Epithelial cell of proximal tubule (primary cell): ENCODE measurements around the gene KRT3. TPM values are rescaled to one million over a fixed set of nuclear protein-coding genes. Genes with fewer than 3 reads are reported as not detected.

Source experiments
- DNase-seq: peaks from one replicate; pipeline ENCODE4 v3.0.0-alpha.2; 2011; ENCODE audit warnings: low read depth
- H3K4me3 ChIP-seq: 2 replicates; pipeline ENCODE4 v1.5.1; 2011; ENCODE audit warnings: low read depth, mild to moderate bottlenecking, low read length
- CTCF ChIP-seq: conservative IDR thresholded peaks from 2 replicates; pipeline ENCODE4 v1.5.1; 2012; ENCODE audit warnings: low read depth, mild to moderate bottlenecking, low read length
- total RNA-seq: library from RNA; depleted of rRNA; stranded (reverse); fragments of >200 nt; gene quantifications from 2 replicates; pipeline ENCODE4 v1.2.3, GENCODE V29; 2015

Gene KRT3
- total RNA-seq, 1 donor from 2014 or later, result 0.06 TPM

DNA sequence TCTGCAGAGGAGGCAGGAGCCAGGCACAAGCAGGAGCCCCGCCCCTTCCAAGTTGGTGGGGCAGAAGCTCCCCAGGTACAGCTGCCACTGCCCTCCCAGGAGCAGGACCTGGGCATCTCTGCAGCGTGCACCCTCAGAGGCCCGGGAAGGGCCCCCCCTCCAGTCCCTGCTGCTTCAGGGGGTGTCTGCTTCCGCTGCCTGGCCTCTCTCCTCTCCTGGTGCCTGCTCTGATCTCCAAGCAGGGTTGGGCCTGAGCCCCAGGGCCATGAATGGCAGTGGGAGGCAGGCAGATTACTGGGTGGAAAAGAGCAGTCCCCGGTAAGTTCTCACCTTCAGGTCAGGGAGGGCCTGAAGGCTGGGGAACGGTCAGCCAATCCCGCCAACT is 53.7 kb downstream of the KRT3 start:
- no peak for TF ChIP-seq CTCF
- DNase-seq, result no peak
- no peak overlapping the region for H3K4me3 ChIP-seq

DNA sequence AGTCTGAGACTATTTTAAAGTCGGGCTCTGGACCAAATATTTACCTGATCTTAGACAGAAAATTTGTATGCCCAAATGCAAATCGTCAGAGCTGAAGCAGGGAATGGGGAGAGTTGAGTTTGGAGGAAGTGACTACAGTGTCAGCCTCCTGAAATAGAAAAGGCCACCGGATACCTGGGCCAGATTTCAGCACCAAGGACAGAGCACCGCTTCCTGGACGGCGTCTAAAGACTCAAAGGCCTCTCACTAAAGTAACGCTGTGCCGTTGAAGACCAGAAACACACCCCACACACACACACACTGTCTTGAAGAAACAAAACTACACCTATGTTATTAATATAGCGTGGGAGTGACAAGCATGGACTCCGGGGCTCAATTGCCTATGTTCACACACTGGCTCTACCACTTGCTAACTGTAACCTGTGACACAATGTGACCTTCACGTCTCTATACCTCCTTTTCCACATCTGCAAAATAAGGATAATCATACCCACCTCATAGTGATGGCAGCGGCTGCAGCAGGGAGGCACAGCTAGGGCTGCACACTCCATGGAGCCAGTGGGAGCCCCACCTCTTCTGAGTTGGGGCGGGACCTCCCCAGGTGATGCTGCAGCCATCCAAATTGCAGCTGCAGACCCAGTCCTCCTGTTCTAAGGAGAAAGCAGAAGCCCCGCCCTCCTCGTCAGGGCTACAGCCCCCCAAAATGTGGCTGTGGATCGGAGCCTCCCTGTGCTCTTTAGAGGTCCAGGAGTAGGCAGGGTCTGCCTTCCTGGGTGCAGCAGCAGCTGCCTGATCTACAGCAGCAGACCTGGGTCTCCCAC is 54.3 kb downstream of the KRT3 start:
- H3K4me3 ChIP-seq, result no peak overlapping the region
- no peak for DNase-seq
- no peak for TF ChIP-seq CTCF

DNA sequence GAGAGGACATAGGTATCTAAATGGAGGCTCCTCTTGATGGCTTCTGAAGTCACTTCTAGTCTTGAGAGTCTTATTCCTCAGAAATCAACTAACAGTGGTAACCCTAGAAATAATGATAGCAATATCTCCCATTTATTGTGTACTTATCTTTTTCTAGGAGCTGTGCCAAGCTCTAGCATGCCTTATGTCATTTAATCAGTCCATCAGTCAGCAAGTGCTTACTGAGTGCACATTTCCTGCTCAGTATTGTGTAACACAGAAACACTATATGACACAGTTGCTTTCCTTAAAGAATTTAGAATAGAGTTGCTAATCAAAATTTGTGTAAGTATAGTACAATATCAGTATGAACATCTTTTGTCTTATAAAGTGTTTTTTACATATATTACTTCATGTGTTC is 55.3 kb downstream of the KRT3 start:
- no peak overlapping the region for H3K4me3 ChIP-seq
- no peak for TF ChIP-seq CTCF
- DNase-seq, result no peak

DNA sequence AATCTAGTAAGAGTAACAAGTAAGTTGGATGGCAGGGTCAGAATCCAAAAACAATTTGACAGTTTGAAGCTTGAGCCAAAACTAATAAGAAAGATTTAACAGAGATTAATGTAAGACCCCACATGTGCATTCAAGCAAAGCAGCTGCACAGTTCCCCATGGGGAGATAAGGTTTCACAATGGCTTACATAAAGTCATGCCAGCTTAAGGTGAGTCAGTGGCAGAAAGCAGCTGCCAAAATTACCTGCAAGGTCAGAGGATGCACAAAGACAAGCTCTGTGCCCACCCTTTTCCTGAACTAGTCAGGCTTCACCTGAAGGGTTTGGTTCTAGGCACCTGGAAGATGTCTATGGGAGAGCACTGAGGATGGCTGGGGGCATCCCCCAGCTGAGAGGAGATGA is 56.0 kb downstream of the KRT3 start:
- no peak for TF ChIP-seq CTCF
- DNase-seq, result no peak
- no peak overlapping the region for H3K4me3 ChIP-seq

Other genes with a start within 250 kb of the KRT3 start
- not detected in 2 replicates for gene KRT71, start 243.0 kb downstream of the KRT3 start, total RNA-seq
- gene KRT74, start 222.3 kb downstream of the KRT3 start, total RNA-seq, result not detected in 2 replicates
- gene KRT72, start 194.7 kb downstream of the KRT3 start, total RNA-seq, result not detected in 2 replicates
- not detected in 2 replicates for gene KRT73, start 177.6 kb downstream of the KRT3 start, total RNA-seq
- not detected in 2 replicates for gene KRT2, start 143.9 kb downstream of the KRT3 start, total RNA-seq
- gene KRT1, start 115.7 kb downstream of the KRT3 start, total RNA-seq, result not detected in 2 replicates
- not detected in 2 replicates for gene KRT77, start 92.6 kb downstream of the KRT3 start, total RNA-seq
- gene KRT76, start 18.8 kb downstream of the KRT3 start, total RNA-seq, result not detected in 2 replicates
- gene KRT4, start 18.0 kb upstream of the KRT3 start, total RNA-seq, result not detected in 2 replicates
- gene KRT79, start 38.2 kb upstream of the KRT3 start, total RNA-seq, result 0.07 TPM in 1 of 2 replicates, not detected in the other
- not detected in 2 replicates for gene KRT78, start 52.9 kb upstream of the KRT3 start, total RNA-seq
- 1,207 and 1,417 TPM in 2 replicates for gene KRT8, start 109.0 kb upstream of the KRT3 start, total RNA-seq
- gene KRT18, start 153.0 kb upstream of the KRT3 start, total RNA-seq, result 1,855 and 2,668 TPM in 2 replicates
- 371 and 447 TPM in 2 replicates for gene EIF4B, start 210.3 kb upstream of the KRT3 start, total RNA-seq